ENCODE measurements around the gene SLC9A9.
"Not testable (repeated sequence)": the region's sequence is repeated elsewhere in the genome, so short reads cannot be mapped to it uniquely, and the experiment has no call there.

Gene SLC9A9

DNA sequence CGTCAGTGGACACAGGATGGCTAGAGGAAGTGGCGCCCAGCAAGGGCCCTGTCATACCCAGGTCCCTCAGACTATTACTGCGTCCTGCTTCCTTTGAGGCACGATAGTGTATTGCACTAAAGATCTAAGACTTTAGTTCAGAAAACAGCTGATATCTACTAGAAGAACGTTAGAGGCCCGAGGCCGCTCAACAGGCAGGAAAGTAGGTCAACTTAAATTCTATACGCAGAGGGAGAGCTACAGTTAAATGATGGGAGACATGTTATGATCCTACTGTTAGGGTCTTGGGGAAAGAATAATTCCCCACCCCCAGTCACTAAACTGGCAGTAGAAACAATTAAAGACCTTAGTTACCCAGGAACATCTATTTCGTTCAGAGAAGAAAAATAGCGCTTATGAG lies 410.9 kb downstream of the SLC9A9 start:
- no peak for DNase-seq

DNA sequence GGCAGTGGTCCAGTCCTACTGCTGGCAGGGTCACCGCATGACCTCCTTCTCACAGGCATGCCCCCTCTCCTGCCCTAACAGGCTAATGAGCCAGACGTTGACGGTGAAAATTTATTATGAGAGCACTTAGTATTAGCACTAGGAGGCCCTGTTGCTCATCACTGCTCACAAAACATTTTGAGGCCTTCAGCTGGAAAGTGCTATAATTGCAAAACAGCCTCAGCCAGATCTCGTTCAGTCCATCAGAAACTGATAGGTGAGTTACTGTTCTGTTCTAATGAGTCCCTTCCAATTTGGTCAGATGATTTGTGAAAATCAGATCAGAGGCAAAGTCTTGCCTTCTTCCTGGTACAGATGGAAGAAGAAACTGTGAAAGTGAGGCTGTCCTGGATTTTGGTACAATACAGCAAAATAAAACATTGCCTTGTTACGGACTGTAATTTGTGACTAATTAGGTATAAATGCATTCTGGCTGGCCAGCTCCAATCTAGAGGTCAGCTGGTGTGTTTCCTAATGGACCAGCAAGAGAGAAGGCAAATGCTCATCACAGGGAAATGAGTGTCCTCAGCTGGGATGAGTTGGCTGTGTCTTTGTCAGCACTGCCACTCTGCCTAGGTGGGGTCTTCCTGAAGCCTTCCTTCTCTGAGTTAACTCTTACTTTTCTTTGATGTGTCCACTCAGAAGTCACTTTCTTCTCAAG lies 411.9 kb downstream of the SLC9A9 start:
- no peak for DNase-seq

DNA sequence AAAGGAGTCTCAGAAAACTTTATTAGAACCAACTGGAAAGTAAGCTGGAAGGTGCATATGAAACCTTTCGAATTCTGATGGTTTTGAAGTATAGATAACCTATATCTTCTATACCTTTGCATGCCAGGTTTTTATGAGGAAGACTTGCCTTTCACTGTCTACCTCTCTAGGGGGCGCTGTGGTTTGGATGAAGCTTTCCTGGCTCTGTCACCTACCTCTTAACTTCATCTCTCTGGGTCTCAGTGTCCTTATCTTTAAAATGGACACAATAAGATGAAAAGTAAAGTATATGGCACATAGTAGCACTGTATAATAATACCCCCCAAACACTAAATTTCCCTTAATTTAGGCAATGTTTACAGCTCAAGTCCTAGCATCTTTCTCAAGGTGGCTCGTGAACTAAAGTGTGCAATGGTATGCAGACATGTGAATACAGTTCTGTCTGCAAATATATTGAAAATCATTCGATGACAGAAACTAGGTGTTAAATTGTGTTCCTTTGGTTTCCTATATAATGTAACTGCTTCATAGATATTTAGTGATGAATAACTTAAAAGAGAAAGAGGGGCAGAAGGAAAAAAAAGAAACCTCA lies 414.4 kb downstream of the SLC9A9 start:
- no peak for DNase-seq

DNA sequence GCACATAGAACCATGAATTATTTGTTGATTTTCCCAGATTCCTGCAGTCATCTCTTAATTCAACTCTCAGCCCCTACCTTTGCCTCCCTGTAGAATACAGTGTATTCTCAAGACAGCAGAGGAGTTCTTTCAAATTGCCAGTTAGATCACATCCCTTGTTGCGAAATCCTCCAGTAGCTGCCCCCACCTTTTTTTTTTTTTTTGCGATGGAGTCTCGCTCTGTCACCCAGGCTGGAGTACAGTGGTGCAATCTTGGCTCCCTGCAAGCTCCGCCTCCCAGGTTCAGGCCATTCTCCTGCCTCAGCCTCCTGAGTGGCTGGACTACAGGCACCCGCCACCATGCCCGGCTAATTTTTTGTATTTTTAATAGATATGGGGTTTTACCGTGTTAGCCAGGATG lies 417.0 kb downstream of the SLC9A9 start:
- DNase-seq: not testable (repeated sequence)

DNA sequence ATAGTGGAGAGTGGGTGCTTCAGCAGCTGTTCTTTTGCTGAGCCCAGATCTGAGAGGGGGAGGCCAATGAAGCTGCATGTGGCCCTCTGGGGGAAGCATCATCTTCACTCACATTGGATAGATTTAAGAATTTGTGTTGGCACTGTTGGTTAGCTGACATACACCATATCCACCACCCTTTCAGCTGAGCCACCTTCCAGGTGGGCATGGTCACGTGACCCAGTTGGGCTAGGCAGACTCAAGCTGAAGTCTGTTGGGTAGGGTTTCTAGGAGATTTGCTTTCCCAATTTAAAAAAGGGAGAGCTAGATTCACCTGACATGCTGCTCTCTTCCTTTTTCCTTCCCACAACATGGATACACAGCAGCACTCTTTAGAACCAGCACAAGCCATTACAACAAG lies 417.7 kb downstream of the SLC9A9 start:
- no peak for DNase-seq

DNA sequence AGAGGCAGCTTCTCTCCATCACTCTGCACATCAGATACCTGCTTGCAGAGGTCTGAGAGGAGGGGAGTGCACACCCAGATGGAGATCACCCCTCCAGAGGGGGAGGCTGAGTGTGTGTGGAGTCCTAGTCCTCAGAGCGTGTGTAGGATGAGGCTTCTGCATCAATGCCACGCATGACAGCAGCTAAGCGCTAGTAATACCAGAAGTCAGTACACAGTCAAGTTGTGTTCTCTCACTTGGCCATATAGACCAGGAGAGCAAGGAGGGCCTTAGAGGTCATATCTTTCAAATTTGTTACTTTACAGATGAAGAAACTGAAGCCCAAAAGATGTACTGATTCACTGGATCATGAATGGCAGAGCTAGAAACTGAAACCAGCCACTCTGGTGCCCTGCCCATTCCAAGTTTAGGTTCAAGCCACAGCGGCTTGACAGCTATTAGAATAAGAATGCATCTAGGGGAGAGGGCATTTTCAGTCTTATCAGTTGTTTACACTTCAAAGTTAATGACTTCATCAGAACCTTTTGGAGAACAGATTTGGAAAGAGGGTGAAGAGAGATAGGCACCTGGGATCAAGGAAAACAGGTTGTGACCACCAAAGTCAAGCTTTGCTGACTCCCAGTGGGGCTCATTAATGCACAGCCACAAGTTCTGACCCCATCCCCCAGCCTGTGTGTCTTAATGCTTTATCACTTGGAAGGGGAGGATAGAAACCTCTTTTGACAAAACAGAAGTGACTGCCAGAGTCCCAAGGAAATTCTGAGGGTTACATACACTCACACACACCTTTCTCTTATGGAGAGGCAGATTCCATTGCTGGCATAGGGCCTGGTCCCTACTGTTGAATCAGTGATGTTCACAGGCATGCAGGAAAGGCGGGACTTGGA lies 418.4 kb downstream of the SLC9A9 start:
- no peak for DNase-seq

DNA sequence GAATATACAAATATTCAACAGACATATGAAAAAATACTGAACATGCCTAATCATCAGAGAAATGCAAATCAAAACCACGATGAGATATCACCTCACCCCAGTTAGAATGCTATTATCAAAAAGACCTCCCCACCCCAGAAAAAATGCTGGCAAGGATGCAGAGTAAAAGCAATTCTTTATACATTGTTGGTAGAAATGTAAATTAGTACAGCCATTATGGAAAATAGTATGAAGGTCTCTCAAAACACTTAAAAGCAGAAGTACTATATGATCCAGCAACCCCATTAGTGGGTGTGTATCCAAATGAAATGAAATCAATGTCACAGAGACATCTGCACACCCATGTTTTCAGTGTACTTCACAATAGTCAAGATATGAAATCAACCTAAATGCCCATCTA lies 420.0 kb downstream of the SLC9A9 start:
- no peak for DNase-seq

DNA sequence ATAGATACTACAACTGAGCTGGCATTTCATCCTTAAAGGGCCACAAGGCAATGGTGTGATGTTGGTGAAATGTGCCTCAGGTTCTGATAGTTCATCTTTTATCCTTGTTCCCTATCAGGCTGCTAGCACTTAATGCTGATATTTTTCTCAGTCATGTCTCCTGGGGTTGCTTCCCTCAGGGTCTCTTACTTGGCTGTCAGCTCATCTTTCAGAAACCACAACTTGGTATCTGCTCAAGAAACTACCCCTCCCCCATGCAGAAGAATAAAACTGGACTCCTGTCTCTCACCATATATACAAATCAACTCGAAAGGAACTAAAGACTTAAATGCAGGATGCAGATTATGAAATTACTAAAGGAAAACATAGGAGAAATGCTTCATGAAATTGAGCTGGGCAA lies 420.6 kb downstream of the SLC9A9 start:
- DNase-seq: no peak

DNA sequence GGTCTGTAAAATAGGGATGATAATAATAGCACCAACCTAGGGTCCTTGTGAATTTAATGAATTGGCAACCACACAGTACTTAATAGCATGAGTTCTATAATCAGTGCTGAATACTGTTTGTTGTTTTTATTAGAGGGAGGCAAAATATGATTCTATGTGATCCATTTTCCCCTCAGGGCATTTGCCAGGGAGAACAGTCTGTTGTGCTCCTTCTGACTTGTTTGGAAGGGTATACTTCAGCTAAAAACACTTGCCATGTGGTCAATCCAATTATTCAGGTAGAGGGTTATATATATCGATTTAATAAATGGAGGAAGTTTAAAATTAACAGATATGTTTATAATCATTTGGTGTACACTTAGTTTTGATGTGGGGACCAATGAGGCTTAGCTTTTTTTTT lies 423.4 kb downstream of the SLC9A9 start:
- no peak for DNase-seq

DNA sequence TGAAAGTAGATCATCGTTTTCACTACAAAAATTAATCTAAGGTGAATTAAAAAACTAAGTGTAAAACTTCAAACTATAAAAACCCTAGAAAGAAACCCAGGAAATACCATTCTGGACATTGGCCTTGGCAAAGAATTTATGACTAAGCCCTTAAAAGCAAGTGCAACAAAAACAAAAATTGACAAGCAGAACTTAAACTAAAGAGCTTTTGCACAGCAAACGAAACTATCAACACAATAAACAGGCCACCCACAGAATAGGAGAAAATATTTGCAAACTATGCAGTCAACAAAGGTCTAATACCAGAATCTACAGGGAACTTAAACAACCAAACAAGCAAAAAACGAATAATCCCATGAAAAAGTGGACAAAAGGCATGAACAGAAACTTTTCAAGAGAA lies 426.7 kb downstream of the SLC9A9 start:
- DNase-seq: no peak

DNA sequence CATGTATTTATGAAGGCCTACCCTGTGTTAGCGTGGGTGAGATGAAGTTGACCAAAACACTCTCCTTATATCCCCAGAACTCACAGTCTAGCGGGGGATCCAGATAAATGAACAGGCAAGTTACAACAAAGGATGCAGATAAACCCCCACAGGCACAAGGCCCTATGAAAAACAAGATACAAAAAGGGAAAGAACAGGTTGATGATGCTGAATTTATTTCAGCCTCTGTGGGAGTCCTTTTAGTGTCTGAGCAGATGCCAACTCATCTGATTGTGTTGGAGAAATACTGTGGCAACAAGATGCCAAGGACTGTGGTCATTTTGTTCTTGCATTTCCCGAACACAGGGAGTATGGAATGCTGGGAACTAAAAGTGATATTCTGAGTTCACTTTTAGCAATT lies 428.7 kb downstream of the SLC9A9 start:
- no peak for DNase-seq

DNA sequence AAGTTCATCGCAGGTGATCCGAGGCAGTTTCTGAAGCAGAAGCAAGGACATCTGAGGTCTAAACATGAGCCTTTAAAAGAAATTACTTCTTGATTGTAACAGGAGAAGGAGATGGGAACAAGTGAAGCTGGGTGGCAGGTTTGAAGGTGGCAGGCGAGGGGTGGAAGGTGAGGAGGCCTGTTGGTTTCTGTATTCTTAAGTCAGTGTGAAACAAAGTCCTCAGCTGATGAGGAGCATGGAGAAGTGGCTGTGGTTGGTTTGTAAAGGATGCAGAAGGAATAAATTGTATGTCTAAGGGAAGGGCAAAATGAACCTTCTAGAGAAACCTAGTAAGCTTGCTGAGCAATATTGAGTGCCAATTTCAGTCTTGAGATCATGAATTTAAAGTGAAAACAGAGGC lies 429.9 kb downstream of the SLC9A9 start:
- no peak for DNase-seq

DNA sequence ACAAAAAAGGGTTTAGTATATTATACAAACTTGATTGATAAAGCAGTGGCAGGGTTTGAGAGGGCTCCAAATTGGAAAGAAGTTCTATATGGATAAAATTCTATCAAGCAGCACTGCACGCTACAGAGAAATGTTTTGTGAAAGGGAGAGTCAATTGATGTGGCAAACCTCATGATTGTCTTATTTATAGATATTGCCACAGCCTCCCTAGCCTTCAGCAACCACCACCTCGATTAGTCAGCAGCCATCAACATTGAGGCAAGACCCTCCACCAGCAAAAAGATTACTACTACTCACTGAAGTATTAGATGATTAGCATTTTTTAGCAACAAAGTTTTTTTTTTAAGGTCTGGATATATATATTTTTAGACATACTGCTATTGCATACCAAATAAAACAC lies 432.0 kb downstream of the SLC9A9 start:
- no peak for DNase-seq

DNA sequence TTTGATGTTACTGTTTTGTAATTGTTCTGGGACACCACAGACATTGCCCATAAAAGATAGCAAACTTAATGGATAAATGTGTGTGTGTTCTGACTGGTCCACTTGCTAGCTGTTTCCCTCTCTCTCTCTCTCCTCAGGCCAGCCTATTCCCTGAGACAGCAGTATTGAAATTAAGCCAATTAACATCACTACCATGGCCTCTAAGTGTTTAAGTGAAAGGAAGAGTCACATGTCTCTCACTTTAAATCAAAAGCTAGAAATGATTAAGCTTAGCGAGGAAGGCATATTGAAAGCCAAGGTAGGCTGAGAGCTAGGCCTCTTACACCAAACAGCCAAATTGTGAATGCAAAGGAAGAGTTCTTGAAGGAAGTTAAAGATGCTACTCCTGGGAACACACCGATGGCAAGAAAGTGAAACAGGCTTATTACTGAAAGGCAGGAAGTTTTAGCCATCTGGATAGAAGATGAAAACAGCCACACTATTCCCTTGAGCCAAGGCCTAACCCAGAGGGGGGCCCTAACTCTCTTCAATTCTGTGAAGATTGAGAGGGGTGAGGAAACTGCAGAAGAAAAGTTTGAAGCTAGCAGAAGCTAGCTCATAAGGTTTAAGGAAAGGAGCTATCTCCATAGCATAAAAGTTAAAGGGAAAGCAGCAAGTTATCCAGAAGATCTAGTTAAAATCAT lies 433.6 kb downstream of the SLC9A9 start:
- DNase-seq: no peak

DNA sequence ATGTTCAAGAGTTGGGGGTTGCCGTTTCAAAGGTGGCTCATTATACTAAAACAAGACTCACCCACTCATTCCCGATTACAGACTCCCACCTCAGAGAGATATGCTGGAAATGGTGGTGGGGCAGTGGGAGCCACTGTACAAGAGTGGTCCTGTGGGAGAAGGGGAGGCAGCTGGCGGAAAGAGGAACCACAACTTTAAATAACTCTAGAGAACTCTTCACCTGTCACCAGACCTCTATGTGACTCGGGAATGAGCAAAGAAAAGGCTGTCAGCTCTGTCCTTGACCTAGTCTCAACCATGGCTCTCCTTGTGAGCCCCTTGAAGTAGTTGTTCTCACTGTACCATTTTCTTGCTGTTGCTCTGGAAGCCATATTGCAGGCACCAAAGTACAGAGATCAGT lies 434.9 kb downstream of the SLC9A9 start:
- no peak for DNase-seq

DNA sequence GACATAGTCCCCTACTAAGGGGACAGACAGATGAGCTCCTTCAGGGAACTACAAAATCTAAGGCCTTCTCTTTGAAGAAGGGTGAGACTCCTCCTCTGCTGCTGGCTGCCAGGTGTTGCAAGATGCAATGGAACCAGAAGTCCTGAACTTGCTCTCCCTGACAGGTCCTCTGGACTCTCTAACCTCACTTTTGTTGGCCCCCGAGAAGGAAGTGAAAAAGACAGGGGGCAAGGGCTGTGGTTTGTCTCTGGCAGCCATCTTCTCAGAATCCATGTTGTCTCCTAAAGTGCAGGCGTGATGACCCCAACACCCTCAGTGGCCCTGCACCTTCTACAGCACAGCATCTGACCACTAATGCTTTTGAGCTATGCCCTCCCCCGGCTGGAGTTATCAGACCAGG lies 436.2 kb downstream of the SLC9A9 start:
- DNase-seq: no peak

DNA sequence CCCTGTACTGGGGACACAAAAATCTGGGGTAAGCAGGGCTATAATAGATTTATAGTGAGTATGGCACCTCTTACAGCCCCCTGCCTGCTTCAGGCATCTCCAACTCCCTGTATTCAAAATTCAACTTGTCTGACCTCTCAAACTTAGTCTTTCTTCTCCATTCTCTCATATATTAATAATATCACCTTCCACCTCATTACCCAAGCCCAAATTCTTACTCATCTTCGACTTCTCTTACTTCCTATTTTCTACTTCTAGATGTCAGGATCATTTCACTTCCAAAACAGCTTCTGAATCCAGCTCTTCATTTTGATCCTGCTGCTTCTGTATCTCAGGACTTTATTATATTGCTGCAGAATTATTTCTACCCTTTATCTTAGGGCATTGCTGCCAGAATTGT lies 438.0 kb downstream of the SLC9A9 start:
- no peak for DNase-seq

DNA sequence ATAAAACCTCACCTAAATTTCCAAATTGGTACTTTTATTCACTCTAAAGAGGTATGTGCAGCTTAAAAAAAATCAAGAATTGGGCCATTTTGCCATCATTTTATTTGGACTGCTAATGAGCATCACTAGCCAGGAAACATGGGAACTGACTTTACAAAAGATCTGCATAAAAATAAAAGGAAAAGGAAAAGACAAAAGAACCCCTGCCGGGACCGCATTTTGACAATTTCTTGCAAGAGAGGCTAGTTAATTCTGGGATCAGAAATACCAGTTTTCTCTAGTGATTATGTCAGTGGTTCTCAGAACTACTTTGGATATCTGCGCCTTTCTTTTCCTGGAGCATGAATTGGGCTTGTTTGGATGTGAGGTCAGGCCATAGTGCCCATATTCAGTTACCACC lies 439.5 kb downstream of the SLC9A9 start:
- DNase-seq: no peak

DNA sequence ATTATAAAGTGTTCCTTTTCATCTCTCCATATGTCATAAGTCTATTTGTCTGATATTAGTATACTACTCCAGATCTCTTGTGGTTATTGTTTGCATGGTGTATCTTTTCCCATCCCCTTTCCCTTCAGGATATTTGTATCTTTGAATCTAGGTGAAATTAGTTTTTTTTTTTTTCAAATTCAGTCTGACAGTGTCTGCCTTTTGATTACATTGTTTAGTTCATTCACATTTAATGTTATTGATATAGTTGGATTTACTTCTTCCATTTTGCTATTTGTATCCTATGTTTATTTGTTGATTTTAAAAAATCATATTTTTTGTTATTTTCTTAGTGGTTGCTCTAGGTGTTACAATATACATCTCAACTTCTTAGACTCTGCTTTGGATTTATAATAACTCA lies 445.7 kb downstream of the SLC9A9 start:
- DNase-seq: no peak

DNA sequence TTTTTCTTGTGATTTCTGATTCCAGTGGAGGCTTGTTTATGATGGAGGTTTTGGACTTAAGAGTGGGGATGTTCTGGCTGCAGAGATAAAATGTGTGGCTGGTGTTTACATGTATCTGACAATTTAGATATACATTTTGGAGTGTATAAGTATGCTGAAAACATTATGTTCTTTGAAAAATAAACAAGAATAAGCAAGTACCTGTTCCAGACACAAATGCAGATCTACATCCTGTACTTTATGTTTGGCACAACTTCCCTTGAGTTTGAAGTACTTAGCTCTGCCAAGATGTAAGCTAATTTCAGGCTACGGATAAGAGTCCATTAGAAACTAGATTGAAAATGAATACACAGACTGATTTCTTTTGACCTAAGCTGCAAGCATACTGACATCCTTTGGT lies 451.5 kb downstream of the SLC9A9 start:
- no peak for DNase-seq

DNA sequence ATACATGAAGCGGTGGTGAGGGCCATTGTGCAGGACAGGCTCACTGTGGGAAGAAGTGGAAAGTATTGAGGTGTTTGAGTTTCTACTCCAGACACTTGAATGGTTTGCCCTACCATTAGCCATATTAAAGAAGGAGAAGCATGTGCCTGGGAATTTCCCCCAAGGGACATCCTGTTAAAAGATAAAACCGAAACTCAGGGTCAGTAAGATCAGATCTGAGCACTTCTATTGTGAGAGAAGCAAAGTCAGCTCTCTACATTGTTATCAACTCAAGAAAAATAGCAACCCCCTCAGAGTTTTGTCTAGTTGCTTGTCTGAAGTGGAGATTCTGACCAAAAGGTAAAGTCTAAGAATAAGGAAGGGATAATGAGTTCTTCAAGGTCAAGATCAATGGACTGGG lies 458.9 kb downstream of the SLC9A9 start:
- no peak for DNase-seq

DNA sequence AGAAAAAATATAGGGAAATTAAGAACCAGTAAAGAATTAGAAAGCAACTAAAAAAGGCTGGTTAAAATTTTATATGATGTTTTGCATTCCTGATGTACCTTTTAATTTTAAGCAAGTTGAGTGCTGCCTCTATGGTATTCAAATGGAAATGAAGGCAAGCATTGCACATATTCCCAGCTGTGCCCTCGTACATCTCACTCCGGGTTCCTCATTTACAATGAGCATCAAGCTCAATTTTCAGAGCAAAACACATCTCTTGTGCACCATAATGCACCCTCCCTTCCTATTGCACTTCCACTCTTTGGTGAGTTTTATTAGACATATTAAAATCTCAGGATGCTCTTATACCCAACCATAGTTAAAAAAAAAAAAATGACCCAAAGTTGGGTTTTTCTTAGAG lies 460.8 kb downstream of the SLC9A9 start:
- DNase-seq: no peak

DNA sequence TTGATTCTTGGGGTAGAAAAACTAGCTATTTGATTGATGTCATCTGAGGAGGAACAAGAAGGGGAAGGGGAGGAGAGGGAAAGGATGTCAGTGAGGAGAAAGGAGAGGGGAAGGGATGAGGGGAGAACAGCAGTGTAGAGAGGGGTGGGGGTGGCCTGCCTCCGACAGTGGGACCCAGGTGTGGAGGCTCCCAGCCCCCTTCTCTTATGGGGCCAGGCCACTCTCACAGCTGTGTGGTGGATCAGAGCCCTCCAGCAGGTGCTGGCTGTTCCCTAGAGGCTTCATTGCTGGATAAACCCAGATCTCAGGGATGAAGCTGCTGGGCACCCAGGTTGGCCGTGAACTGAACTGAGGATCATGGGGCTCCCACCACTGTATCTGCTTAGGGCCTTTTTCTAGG lies 464.2 kb downstream of the SLC9A9 start:
- no peak for DNase-seq

DNA sequence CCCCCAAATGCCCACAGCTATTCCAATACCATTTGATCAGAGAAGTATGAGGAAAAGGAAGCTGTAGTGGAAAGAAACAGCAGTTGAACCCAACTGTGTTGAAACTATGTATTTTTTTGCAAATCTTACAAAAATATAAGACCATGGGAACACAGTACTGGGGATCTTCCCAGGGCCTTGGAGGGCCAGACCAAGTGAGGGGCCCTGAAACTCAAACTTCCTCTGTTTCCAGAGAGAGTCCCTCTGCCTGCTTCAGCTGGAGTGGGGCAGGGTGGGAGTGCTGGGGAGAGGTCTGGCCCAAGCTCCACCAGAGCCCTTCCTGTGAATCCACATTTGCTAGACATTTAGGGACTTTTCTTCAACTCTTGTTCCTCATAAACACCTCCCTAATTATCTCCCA lies 464.8 kb downstream of the SLC9A9 start:
- no peak for DNase-seq
